ENCODE data around the gene SASS6. TPM values are rescaled to one million over a fixed set of nuclear protein-coding genes. Genes with fewer than 3 reads are reported as not detected.
A peak's percentile ranks its signal among the peaks of the same experiment; 100 is the strongest.

The SASS6 gene
- total RNA-seq, 4 donors from 2014 or later, result 0.84 to 2.7 (median 1.8) TPM

DNA sequence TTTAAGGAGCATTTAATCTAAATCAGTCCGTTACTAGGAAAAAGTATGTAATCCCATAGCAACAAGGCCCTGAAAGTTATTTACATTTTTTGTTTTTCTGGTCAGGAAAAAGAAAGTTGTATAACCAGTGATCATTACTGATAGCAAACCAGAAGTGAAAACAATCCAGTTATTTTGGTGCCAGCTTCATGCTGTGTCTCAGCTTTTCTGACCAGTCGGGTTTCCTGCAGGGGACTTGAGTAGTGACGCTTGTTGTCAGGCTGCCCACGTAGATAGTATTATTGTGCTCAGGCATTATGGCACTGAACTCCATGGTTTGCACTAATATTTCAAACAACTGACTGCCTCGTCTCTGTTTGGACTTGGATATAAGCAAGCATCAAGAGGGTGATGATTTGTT lies 55.2 kb downstream of the SASS6 start:
- DNase-seq (ENCODE audit: low spot score in 2 of 2), result peak in 1 of 2 donors; percentile 32
- TF ChIP-seq, protein P1, sequence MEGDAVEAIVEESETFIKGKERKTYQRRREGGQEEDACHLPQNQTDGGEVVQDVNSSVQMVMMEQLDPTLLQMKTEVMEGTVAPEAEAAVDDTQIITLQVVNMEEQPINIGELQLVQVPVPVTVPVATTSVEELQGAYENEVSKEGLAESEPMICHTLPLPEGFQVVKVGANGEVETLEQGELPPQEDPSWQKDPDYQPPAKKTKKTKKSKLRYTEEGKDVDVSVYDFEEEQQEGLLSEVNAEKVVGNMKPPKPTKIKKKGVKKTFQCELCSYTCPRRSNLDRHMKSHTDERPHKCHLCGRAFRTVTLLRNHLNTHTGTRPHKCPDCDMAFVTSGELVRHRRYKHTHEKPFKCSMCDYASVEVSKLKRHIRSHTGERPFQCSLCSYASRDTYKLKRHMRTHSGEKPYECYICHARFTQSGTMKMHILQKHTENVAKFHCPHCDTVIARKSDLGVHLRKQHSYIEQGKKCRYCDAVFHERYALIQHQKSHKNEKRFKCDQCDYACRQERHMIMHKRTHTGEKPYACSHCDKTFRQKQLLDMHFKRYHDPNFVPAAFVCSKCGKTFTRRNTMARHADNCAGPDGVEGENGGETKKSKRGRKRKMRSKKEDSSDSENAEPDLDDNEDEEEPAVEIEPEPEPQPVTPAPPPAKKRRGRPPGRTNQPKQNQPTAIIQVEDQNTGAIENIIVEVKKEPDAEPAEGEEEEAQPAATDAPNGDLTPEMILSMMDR (IDR thresholded peaks at IDR 0.05), result no peak
- no peak for TF ChIP-seq POLR2A (IDR thresholded peaks at IDR 0.05)
- WGBS, 2 donors, result 85% methylated on average over 5 of the region's 5 CpGs
- H3K4me3 ChIP-seq (ENCODE audit: low read depth, poor library complexity, severe bottlenecking), result no peak overlapping the region
- intact Hi-C loops (cut with DNase I; ENCODE audit: low total_unique reads), result no loop called here

DNA sequence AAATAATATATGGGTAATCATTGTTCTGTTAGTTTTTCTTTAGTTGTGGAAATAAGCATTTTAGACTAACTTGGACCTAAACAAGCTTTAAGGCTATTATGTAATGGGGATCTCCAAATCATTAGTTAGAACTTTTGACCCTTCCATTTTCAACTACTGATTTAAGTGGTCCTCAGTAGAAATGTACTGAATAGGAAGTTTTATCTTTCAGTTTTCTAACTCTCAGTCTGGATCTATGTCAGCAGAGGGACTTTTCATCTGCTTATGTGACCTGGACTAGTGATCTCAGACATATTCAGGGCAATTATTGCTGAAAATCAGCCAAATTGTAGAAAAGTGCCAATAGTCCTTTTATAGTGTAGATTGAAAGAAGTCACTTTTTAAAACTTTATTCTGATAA lies 56.0 kb downstream of the SASS6 start:
- TF ChIP-seq, protein P1 (IDR thresholded peaks at IDR 0.05), result no peak
- no peak for TF ChIP-seq POLR2A (IDR thresholded peaks at IDR 0.05)
- no peak overlapping the region for H3K4me3 ChIP-seq (ENCODE audit: low read depth, poor library complexity, severe bottlenecking)
- intact Hi-C loops (cut with DNase I; ENCODE audit: low total_unique reads), result no loop called here
- DNase-seq (ENCODE audit: low spot score in 2 of 2), result no peak

- intact Hi-C loops (cut with DNase I; ENCODE audit: low total_unique reads), result no loop called here
- H3K4me3 ChIP-seq (ENCODE audit: low read depth, poor library complexity, severe bottlenecking), result no peak overlapping the region
- no peak for DNase-seq (ENCODE audit: low spot score in 2 of 2)
- TF ChIP-seq, protein P1 (IDR thresholded peaks at IDR 0.05), result no peak
- no peak for TF ChIP-seq POLR2A (IDR thresholded peaks at IDR 0.05)
- WGBS, 2 donors, result 82 to 92% methylated on average over 2 of the region's 2 CpGs
Measured at GRCh38 chr1:100076319-100076718, 56.4 kb downstream of the SASS6 start.

GRCh38 chr1:100075773-100076172 lies 57.0 kb downstream of the SASS6 start:
- no peak overlapping the region for H3K4me3 ChIP-seq (ENCODE audit: low read depth, poor library complexity, severe bottlenecking)
- intact Hi-C loops (cut with DNase I; ENCODE audit: low total_unique reads), result no loop called here
- TF ChIP-seq, protein P1 (IDR thresholded peaks at IDR 0.05), result no peak
- TF ChIP-seq POLR2A (IDR thresholded peaks at IDR 0.05), result no peak
- peak in 1 of 2 donors; percentile 61 for DNase-seq (ENCODE audit: low spot score in 2 of 2)
- 91 to 94% methylated on average over 3 of the region's 3 CpGs for WGBS, 2 donors

- TF ChIP-seq, protein P1 (IDR thresholded peaks at IDR 0.05), result no peak
- TF ChIP-seq POLR2A (IDR thresholded peaks at IDR 0.05), result no peak
- H3K4me3 ChIP-seq (ENCODE audit: low read depth, poor library complexity, severe bottlenecking), result no peak overlapping the region
- 86 to 89% methylated on average over 11 of the region's 11 CpGs for WGBS, 2 donors
- intact Hi-C loops (cut with DNase I; ENCODE audit: low total_unique reads), result no loop called here
- peak in 1 of 2 donors; percentile 68 for DNase-seq (ENCODE audit: low spot score in 2 of 2)
Measured at GRCh38 chr1:100074604-100075395, 57.9 kb downstream of the SASS6 start.

GRCh38 chr1:100073531-100073930 lies 59.2 kb downstream of the SASS6 start:
- WGBS, 2 donors, result 96 to 98% methylated on average over 3 of the region's 3 CpGs
- H3K4me3 ChIP-seq (ENCODE audit: low read depth, poor library complexity, severe bottlenecking), result no peak overlapping the region
- intact Hi-C loops (cut with DNase I; ENCODE audit: low total_unique reads), result no loop called here
- no peak for DNase-seq (ENCODE audit: low spot score in 2 of 2)
- TF ChIP-seq, protein P1 (IDR thresholded peaks at IDR 0.05), result no peak
- no peak for TF ChIP-seq POLR2A (IDR thresholded peaks at IDR 0.05)

All from lower leg skin (tissue), 4 donors.